HG02678 (cell line): ENCODE results near the gene LDHD.

ENCODE experiments used
- ATAC-seq: cut with Tn5 transposase; IDR thresholded peaks from one replicate; pipeline ENCODE4 v1.9.1; 2021; ENCODE audit warnings: mild to moderate bottlenecking, moderate library complexity; ENCODE audit not compliant: unreplicated experiment

The LDHD gene

DNA sequence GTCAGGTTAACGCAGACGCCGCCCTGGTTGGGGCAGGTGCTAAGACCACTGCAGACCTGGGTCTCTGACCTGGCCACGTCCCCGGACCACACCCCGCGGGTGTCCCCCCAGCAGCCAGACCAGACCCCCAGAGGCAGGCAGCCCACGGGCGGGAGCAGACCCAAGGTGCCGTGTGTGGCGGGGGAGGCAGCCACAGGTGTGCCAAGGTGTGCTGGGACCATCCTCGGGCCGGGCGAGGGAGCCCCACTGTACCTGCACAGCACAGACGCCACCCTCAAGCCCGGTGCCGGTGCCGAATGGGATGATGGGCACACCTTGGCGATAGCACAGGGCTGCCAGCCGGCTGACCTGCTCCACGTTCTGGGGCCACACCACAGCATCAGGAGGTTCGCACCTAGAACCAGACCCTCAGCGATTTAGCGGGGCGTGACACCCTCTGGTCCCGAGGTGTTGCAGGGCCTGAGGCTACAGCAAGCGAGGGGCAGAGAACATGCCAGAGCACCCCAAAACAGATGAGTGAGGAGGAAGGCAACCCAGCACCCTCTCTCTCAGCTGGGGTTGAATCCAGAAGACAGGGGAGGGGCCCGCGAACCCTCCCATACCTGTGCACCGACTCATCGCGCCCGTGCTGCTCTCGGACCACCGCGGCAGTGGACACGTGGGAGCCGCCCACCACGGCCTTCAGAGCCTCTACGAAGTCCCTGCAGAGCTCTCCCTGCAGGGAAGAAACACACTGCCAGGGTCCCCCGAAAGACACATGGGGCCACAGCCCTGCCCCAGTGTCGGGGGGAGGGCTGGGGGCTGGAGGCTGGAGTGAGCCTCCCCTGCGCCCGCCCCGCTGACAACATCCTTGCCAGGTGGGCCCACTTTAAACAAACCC is 1.4 kb downstream of the LDHD start:
- ATAC-seq = no peak

GRCh38 chr16:75114179-75114945 is 2.2 kb downstream of the LDHD start:
- ATAC-seq = no peak

- ATAC-seq = no peak
These were observed 2.9 kb downstream of the LDHD start for GRCh38 chr16:75113541-75114121.

DNA sequence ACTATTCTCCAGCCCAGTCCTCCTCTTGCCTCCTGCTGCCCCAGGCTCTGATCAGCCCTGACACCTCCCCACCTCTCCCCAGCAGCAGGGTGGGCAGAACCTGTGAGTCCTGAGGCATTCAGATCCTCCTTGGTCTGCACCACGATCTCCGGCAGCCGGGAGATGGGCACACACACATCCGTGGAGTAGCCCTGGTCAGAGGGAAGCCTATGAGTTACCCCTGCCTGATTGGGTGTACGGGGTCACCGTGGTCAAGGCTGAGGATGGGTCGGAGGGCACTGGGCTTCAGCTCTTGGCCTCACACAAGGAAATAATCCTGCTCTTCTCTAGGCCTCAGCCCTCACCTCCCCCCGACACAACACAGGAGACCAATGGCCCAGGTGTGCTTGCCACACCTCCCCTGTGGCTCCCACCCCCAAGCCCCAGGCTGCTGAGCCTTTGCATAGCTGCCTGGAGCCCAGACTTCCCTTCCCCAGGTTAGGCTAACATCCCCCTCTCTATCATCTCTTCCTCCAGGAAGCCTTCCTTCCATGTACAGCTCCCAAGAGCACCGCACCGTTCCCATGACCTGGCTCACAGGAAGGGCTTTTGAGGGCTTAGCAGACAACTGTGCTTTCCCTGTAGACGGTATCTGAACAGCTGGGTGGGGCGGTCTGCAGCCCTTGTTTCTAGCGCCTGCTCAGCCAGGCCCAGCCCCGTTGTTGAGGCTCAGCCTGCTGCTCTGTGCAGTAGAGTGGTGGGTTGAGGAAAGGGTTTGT is 3.7 kb downstream of the LDHD start:
- ATAC-seq = no peak

- no peak for ATAC-seq
These were observed 4.4 kb downstream of the LDHD start for GRCh38 chr16:75111961-75112733.

- ATAC-seq = no peak
These were observed 5.1 kb downstream of the LDHD start for GRCh38 chr16:75111514-75111940.

DNA sequence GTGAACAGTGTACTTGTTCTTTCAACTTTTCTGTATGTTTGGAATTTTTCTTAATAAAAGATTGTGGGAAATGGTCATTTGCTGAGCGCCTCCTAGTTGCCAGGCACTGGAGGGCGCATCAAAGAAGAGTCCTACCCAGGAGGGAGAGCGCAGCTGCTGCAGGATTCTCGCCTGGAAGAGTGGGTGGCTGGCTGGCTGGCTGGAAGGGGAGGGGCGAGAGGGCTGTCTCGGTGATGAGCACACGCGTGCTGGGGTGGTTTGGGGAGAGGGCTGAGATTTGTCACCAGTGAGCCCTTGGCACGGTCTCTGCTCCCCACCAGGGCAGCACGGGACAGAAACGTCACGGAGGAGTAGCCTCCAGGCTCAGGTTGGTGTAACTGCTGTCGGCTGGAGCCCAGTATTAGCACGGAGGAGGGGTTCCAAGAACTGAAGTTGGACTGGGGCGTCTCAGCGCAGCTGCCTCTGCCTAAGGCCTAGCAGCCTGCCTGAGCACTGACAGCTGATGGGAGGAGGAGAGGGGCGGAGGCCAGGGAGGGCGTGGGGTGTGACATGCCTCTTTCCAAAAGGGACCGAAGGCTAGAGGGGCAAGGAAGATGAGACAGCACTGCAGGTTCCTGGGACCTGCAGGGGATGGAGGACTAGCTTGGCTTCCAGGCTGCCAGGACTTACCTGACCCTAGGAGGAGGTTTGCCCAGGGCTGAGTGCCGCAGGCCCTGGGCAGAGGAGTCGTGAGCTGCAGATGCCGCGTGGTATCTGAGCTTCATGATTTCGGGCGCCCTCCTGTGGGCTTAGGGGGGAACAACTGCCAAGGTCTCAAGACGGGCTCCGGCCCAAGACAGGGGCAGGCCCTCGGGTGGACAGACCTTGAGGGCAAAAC is 5.7 kb downstream of the LDHD start:
- ATAC-seq = peak; percentile 68

DNA sequence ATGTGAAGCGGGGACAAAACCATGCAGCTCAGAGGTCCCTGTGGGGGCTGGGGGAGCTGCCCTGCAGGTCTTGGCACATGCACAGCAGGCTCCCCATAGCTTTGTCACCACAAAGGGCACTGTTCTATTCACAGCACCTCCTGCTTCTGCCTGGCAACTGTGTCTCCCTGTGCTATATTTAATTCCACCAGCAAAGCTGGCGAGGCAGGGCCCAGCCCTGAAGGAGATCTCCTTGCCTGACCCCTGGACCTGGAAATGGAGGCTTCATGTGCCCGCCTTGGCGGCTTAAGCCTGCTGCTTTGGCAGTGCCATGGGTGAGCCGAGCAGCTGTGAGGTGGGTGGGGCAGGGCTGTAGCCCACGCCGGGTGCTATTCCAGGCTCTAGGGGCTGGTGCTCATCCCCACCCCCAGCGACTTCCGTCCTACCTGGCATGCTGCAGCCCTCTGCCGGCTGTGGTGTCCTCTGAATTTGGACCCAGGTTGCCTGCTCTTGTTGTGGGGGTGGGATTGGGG is 6.8 kb downstream of the LDHD start:
- ATAC-seq = no peak

DNA sequence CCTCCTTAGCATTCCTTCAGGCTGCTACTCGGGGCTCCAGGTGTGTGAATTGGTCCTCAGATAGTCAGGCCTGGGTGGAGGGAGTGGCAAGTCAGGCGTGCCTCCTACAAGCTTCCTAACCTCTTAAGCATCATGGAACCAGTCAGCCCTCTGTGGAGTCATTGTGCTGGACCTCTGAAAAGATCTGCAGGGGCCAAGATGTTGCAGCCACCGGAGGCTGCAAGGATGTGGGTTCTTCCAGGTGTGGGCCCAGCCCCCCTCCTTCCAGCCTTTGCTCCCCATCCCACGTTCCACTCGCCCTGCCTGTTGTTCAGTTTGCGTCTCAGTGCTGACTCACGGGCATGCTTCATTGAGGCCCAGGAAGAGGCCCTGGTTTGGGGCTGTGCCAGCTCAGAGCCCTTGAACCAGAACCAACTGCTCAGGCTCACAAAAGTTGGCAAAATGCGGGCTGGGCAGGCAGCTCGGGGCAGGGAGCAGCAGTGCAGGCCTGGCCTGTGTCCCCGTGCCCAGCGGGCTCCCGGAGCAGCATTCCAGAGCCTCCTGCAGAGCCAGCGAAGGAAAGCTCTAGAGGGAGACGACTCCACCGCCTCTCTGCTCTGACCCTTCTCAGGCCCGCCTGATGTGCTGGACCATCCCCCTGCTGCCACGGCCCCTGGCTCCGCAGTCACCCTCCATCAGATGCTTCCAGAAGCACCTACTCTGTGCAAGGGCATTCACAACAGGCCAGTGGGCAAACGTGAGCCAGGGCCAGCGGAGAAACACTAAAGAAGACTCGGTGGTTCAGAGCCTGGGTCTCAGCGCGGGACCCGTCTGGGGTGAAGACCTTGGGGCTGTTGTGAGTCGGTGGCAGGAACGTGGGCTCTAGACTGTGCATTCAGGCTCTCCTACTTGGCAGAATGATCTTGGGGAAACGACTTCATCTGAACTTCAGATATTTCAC is 7.5 kb downstream of the LDHD start:
- peak; percentile 40 for ATAC-seq

DNA sequence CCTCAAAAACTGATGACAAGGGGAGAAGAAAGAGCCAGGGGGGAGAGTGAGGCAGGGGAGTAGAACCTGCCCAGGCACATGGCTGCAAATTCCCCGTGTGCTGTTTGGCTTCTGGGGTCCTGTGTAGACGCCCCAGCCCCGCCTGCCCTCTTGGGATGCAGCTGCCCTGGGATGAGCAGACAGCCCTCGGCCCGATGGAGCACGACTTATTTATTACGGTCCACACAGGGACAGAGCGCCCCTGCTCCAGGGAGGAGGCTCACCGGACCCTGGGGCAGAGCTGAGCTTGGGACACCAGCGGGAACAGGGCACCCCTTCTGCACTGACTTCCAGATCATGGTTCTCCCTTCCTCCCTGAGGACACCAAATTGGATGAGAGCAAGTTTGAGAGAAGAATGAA is 9.1 kb downstream of the LDHD start:
- ATAC-seq = no peak

GRCh38 chr16:75106351-75107274 is 10.0 kb downstream of the LDHD start:
- no peak for ATAC-seq

- ATAC-seq = no peak
These were observed 11.1 kb downstream of the LDHD start for GRCh38 chr16:75105306-75106061.

DNA sequence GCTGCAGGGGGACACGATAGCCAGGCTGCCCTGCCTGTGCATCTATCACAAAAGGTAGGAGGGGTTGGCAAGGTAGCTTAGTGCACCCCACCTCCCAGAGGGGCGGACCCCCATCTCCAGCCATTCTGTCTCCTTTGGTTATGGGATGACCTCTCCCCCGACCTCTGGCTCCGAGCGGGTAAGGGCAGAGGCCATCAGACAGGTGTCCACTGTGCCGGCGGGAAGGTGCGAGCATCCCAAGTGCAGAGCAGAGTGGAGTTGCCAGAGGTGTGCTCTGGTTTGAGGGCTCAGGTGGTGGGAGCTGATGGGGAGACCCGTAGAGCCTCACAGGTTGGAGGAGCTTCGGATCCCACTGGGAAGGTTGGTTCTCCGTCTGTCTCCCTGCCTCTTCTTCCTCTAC is 11.7 kb downstream of the LDHD start:
- ATAC-seq = no peak

DNA sequence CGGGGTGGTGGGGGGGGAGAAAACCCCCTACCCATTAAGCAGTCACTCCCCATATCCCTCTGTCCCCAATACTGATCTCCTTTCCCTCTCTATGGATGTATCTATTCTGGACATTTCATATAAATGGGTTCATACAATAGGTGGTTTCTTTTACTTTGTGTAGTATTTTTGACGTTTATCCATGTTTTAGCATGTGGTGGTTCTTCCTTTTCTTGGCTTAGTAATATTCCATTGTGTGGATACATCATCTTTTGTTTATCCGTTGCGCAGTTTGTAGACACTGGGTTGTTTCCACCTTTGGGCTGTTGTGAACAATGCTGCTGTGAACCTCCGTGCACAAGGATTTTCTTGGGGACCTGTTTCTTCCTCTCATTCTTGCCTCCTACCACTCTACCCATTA is 12.6 kb downstream of the LDHD start:
- no peak for ATAC-seq

DNA sequence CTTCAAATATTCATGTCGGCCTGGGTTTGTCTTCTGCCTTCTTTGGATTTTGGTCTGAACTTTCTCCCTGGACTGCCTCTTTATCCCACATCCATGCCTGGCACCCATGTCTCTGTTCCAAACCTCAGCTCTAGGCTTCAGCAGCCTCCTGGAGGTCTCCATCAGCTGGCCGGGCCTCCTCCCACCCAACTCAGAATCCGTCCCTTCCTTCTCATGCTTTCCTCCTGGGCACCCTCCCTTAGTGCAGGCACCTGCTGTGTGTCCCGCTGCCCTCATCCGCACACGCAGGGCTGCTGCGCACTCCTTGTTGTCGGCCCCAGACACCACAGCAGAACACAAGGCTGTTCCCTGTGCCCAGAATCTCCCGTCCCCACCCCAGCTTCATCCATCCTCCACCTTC is 14.0 kb downstream of the LDHD start:
- no peak for ATAC-seq

GRCh38 chr16:75101635-75102034 is 14.9 kb downstream of the LDHD start:
- ATAC-seq = no peak
